GM18519 (cell line): ENCODE data around the gene KIAA1586.
"Not testable (repeated sequence)": the region's sequence is repeated elsewhere in the genome, so short reads cannot be mapped to it uniquely, and the experiment has no call there.

Experiments used
- ATAC-seq: cut with Tn5 transposase; IDR thresholded peaks from one replicate; pipeline ENCODE4 v1.9.1; 2021; ENCODE audit warnings: mild to moderate bottlenecking, moderate library complexity; ENCODE audit not compliant: unreplicated experiment, low FRiP score

KIAA1586 gene

GRCh38 chr6:57044568-57044967 lies 1.9 kb upstream of the KIAA1586 start:
- ATAC-seq = no peak

GRCh38 chr6:57047257-57047585 lies 728 bp downstream of the KIAA1586 start:
- peak; percentile 21 for ATAC-seq

GRCh38 chr6:57047859-57048258 lies 1.4 kb downstream of the KIAA1586 start:
- ATAC-seq = not testable (repeated sequence)

- no peak for ATAC-seq
Measured at GRCh38 chr6:57048577-57048976, 2.1 kb downstream of the KIAA1586 start.

GRCh38 chr6:57063847-57064246 lies 17.4 kb downstream of the KIAA1586 start:
- ATAC-seq = no peak

- ATAC-seq = no peak
Measured at GRCh38 chr6:57064809-57065208, 18.3 kb downstream of the KIAA1586 start.

GRCh38 chr6:57068061-57068460 lies 21.6 kb downstream of the KIAA1586 start:
- ATAC-seq = no peak

- no peak for ATAC-seq
Measured at GRCh38 chr6:57069228-57069627, 22.7 kb downstream of the KIAA1586 start.

GRCh38 chr6:57069920-57070331 lies 23.4 kb downstream of the KIAA1586 start:
- ATAC-seq = no peak

- no peak for ATAC-seq
Measured at GRCh38 chr6:57072108-57072507, 25.6 kb downstream of the KIAA1586 start.

GRCh38 chr6:57074383-57074782 lies 27.9 kb downstream of the KIAA1586 start:
- no peak for ATAC-seq

GRCh38 chr6:57075092-57075491 lies 28.6 kb downstream of the KIAA1586 start:
- ATAC-seq = no peak

- no peak for ATAC-seq
Measured at GRCh38 chr6:57078531-57079207, 32.2 kb downstream of the KIAA1586 start.

- ATAC-seq = no peak
Measured at GRCh38 chr6:57085471-57085870, 39.0 kb downstream of the KIAA1586 start.

- no peak for ATAC-seq
Measured at GRCh38 chr6:57086843-57087242, 40.4 kb downstream of the KIAA1586 start.

GRCh38 chr6:57087916-57088315 lies 41.4 kb downstream of the KIAA1586 start:
- no peak for ATAC-seq

GRCh38 chr6:57089265-57089664 lies 42.8 kb downstream of the KIAA1586 start:
- ATAC-seq = no peak

- ATAC-seq = peak; percentile 86
Measured at GRCh38 chr6:57089687-57090457, 43.4 kb downstream of the KIAA1586 start, which contains the start of gene ZNF451. Gene ZNF451 (plus strand): TSS chr6:57090188. CDS start chr6:57090254, 66 bp downstream.

GRCh38 chr6:57090458-57091067 lies 44.1 kb downstream of the KIAA1586 start:
- not testable (repeated sequence) for ATAC-seq

GRCh38 chr6:57091375-57091774 lies 44.9 kb downstream of the KIAA1586 start:
- not testable (repeated sequence) for ATAC-seq

- ATAC-seq = no peak
Measured at GRCh38 chr6:57094689-57095088, 48.2 kb downstream of the KIAA1586 start.
